Dermis microvascular lymphatic vessel endothelial cell (primary cell): Measurements from ENCODE around the gene COL13A1. TPM values are rescaled to one million over a fixed set of nuclear protein-coding genes. Genes with fewer than 3 reads are reported as not detected.

Source experiments
- DNase-seq, 2 donors: peaks; one replicate each; pipeline versions ENCODE4 v3.0.0 to v3.0.0-alpha.2; 2010; ENCODE audit warnings: low read depth in 2 of 2
- total RNA-seq: library from RNA; depleted of rRNA; stranded (reverse); fragments of >200 nt; gene quantifications from 2 replicates; pipeline ENCODE4 v1.2.1, GENCODE V29; 2014

COL13A1 gene
- total RNA-seq, 1 donor from 2014 or later = 4.7 TPM

DNA sequence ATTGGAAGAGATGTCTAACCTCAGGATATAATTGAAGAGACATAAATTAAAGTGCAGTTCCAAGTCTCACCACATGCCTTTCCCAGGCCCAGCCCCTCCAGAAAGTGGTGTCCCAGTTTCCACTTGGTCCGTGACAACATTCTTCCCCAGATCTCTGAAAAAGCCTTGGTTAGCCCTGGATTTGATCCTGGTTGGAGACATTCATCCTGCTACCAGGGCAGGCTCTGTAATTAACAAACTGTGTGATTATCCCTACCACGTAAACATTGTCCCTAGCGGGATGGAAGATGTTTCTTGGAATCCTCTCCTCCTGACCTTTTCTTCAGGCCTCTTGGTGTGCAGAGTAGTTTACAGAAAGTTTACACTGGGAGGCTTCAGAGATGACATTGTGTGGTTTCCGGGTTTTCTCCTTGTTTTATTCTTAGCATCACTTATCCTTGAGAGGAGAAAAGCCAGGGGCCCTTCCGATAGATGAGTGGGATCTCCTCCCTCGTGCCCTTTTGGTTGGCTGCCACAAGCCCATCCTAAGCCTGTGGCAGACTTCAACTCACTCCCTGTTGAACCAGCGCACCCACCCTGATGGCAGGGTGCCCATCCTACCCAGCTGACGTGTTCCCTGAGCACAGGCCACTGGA lies 83.8 kb downstream of the COL13A1 start:
- DNase-seq = no peak

DNA sequence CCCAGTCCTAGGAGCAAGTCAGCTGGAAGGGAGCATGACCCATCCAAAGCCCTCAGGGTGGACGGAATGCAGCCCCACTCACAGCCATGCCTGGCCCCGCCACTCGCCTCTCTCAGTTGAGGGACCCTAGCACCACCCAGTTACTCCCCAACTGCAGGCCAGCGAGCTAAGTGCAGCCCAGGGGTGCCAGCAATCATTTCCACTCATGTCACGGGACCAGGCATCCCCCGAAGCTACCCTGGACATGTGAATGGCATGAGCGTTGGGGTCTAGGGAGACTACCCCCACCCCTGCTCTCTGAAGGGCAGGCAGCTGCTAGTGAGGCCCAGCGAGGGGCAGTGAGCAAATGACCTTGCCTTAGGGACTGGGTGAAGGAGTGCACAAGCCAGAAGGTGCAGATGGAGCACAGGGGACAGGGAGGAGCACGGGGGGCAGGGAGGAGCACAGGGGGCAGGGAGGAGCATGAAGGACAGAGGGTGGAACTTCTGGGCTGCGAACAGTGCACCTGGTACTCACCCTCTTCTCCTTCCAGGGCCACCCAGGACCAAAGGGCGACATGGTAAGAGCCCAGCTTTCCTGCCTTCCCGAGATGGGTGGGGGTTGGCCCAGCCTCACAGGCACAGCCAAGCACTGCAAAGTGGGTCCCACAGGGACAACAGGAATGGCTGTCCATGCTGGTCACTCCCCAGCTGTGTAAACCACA lies 87.3 kb downstream of the COL13A1 start:
- DNase-seq = no peak

DNA sequence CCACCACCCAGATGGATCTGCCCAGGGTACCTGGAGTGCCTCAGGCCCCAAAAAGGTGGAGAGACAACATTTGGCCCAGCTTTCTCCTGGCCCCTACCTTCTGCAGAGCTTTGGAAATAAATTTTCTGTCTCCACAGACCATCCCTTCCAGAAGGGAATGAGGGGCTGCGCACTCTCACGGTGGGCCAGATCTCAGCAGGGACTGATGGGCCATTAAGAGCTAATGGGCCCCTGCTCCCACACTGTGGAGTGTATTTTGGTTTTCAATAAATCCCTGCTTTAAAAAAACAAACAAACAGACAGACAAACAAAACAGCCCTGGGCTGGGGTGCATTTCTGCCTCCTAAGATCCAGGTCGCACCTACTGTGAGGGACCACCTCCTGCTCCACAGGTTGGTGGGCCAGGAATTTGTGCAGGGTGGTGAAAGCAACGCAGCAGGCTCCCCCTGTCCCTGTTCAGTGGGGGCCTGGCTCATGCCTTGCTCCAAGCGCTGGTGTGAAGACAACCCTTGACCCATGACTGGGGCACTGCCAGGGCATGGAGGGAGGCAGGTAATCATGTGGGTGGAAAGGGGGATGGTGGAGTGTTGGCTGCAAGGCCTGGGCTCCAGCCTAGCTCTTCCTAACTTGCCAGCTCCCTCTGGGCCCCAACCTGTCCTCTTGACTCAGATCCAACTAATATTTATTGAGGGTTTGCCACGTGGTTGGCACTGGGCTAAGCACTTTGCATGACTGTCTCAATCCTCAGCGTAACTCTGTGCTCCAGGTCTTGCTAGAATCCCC lies 88.5 kb downstream of the COL13A1 start:
- DNase-seq = no peak

DNA sequence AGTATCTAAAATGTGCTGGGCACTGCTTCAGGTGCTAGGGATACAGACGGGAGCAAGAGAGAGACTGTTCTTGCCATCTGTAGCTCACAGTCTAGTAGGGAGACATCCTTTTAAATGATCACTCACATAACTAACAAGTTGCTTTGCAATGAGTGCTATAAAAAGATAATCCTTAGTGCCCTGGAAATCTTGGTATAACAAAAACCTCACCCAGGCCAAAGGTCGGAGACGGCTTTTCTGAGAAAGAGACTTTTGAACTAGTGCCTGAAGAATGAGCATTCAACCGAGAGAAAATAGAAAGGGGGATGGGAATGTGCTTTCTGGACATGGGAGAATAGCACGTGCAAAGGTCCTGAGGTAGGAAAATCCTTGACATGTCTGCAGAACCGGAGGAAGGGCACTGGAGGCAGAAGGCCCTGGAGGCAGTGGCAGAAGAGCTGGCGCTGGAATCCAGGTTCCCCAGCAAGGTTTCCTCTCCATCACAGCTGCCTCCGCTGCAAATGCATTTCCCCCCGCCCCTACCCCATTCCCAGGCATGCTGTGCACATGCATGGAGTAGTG lies 89.4 kb downstream of the COL13A1 start:
- no peak for DNase-seq

DNA sequence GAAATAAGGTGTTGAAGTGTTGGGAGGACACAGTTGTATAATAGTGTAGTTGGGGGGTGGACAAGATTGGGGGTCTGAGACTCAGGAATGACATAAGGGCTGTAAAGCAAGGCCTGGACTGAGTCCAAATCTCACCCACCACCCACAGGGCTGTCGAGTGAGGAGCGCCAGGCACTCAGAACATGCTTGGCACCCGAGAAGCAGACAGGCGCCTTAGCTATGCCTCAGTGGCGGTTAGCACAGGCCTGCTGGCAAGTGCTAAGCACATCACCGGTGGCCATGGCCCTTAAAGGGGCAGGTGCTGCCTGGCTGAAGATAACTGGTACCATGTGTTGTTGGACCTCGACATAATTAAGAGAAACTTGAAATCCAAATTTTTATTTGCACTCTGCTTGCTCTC lies 90.7 kb downstream of the COL13A1 start:
- no peak for DNase-seq

DNA sequence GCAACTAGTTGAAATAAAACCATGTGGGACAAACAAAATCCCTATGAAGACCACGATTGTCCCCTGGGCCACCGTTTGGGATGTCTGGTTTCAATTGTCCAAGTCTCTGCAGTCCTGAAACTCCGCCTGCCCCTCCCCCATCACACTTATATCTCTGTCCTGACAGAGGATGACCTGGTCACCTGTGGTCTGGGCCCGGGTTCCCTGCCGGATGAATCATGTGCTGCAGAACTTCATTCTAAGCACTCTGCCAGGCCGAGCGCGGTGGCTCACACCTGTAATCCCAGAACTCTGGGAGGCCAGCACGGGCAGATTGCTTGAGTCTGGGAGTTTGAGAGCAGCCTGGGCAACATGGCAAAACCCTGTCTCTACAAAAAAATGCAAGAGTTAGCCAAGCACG lies 91.1 kb downstream of the COL13A1 start:
- DNase-seq = no peak

DNA sequence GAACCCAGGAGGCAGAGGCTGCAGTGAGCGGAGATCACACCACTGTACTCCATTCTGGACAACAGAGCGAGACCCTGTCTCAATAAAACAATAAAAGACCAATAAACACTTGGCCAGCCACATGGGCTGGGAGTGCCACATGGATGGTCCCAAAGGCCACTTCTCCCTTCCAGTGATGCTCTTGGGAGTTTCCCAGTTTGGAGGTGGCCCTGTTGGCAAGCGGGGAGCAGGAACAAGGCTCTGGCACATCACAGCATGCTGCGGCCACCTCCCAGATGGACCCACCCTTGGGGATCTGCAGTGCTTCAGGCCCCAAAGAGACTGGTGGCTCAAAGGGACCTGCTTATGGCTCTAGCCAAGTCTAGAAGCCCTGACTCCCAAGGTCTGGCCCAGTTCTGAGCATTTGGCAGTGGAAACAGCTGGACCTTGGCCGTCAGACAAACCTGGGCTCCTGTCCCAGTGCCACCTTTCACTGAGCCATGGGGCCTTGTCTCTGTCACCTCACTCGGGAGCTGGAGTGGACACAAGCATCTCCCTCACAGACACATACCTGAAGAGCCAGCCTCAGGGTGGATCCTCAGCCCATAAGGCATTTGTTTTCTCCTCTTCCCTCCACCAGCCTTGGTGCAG lies 91.7 kb downstream of the COL13A1 start:
- no peak for DNase-seq

DNA sequence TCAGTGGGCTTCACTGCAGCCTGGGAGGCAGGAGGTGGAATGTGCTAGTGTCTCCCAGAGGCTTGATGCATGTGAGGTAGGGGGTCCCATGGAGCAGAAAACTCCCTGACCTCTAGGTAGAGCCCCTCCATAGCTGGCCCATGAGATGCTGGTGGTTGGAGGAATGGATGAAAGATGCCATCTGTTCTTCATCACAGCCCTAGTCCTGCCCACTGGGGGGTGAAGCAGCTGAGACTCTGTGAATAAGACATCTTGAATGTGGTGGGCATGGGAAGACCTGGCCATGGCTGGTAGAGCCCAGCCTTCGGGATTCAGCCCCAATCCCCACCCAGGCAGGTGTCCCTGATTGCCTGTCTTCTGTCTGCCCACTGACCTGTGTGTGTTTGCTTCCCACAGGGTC lies 92.5 kb downstream of the COL13A1 start:
- no peak for DNase-seq

DNA sequence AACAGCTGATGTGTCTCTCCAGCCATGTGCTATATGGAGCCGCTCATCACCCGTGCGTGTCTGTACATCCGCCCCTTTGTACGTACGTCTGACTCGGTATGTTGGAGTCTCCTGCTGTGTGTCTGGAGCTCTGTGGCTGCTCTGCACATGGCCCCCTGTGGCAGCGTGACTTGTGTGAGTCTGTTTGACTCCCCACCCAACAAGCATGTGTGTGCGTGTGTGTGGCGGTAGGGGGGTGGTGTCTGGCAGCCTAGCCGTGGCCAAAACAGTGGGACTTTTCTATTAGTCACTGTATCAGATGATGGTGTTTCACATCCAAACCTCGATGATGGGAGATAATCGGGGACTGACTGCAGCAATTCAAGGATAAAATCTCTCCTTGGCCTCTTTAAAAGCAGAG lies 94.1 kb downstream of the COL13A1 start:
- DNase-seq = no peak

DNA sequence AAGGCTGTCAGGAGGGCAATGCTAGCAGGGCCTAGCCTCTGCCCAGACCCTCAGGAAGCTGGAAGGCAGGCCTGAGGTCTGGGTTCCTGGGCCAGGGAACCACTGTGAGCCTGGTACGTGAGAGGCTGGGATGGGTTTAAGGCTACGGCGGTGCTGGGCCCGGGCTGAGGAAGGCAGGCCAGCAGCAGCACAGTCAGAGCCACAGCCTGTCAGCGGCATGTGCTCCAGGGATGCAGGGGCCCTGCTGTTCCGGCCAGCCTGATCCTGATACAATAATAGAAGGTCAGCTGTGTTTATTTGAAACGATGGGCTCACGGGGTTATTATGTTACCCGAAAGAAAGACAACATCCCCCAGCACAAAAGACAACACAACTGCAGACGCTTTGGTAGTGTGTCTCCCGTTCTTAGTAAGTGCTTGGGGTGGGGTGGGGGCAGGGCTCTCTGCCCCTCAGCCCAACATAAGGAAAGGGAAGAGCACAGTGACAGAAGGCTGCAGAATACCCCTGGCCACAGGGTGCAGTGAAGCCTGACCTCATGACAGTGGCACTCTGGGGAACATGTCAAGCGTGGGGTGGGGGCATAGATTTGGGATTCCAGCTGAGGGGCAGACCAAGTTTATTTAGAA lies 95.0 kb downstream of the COL13A1 start:
- DNase-seq = no peak

DNA sequence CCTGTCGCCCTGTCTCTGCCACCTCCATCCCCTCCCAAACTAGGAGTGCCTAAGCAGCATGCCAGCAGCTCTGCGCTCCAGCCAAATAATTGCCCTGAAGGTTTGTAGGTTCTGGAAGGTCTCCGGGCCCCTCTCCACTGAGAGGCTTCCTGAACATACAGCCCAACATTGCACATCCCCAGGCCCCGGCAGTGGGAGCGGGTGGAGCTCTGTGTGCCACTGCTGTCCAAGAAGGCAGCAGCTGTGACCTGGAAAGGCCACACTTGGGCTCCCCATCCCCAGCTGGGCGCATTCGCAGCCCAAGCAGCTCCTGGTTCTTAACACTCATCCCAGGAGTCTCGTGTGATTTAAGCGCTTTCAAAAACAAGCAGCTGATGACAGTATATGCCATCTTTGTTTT lies 95.7 kb downstream of the COL13A1 start:
- no peak for DNase-seq

DNA sequence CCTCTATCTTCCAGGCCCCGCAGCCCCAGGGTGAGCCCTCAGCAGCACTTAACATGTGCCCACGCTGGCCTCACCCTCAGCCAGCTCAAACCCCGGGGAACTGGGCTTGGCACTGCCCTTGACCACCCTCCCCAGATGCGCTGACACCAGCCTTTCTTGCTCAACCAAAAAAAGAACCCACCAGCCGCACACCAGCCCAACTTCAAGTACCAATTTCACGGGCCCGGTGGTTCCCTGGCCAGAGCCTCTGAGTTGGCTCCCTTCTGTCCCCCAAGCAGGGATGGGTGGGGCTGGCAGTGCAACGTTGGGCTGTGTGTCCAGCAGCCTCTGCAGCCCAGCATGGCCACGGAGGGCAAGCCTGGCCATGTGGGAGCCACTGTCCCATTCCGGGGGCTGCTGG lies 96.3 kb downstream of the COL13A1 start:
- DNase-seq = no peak

DNA sequence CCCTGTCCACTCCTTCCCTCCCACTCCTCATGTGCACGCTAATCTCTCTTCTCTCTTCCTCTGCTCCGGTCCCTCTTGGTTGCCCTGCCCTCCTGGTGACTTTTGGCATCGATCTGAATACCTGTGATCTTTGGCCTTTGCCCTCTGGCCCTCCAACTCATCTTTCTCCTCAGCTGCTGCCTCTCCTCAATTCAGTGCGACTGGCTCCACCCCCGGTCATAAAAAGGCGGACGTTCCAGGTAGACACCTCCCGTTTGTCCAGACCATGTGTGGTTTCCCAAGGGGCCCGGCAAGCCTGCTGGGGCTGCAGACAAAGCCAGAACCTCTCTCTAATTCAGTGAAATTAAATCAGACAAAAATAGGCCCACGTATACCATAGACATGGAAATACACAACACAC lies 96.8 kb downstream of the COL13A1 start:
- no peak for DNase-seq

DNA sequence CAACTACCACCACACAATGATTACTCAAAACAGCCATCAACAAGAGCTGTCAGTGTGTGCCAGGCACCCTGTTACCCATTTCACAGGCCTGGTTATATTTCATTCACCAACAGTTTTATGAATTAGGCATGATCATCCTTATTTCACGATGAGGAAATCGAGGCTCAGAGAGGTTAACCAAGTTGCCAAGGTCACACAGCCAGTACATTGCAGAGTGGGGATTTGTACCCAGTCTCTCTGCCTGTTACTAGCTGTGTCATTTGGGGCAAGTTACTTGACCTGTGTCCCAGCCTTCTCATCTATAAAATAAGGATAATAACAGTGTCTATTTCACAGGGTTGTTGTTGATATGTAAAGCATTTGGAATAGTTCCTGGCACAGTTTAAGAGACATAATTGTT lies 97.2 kb downstream of the COL13A1 start:
- DNase-seq = no peak

DNA sequence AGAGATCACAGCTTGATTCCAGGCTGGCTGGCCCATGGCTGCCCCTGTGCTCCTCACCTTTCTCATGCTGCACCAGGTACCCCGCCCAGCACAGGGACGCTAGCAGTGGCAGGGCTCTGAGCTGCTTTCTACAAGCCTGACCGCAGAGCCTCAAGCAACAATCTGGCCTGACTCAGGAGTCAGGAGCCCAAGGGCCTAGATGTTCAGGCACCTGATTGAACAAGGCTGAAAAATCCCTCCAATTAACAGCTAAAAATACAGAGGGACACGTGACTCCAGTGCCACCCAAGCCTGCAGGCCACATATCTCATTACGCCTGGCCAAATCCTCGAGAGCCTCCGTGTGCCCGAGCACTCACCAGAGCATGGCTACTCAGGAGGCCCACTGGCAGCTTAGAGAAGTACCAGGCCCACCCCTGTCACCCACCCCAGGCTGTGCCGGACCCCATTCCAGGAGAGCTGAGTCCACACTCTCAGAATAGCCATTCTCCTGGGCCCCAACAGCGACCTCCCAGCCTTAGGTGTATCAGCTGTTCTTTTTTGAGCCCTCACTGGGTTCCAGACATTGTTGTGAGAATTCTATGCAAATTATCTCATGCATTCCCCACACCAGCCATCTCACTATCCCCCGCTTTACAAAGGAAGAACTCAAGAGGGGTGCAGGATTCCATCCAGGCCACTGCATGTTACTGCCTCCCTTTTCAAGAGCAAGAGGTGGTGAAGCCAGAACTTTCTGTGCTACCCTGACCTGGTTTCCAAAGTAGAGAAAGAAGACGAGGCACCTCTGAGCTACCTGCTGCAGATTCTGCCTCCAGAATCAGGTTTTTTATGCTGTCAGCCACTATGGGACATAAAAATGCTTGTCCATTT lies 98.3 kb downstream of the COL13A1 start:
- DNase-seq = no peak

DNA sequence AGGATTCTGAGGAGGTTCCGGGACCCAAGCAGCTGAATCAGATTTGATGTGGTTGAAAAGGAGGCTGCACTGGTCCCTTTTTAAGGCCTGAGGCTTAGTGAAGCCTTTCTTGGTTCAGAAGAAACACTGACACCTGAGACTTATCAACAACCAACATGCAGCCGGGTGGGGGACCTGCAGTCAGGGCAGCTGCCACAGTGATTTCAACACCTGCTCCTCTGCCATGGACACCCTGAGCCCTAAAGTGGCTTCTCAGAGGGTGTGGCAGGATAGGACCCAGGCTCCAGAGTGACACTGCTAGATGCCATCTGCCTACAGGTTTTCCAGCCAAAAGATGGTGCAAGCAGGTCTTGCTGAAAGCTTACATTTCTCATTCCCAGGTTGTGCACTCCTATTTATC lies 99.3 kb downstream of the COL13A1 start:
- no peak for DNase-seq

DNA sequence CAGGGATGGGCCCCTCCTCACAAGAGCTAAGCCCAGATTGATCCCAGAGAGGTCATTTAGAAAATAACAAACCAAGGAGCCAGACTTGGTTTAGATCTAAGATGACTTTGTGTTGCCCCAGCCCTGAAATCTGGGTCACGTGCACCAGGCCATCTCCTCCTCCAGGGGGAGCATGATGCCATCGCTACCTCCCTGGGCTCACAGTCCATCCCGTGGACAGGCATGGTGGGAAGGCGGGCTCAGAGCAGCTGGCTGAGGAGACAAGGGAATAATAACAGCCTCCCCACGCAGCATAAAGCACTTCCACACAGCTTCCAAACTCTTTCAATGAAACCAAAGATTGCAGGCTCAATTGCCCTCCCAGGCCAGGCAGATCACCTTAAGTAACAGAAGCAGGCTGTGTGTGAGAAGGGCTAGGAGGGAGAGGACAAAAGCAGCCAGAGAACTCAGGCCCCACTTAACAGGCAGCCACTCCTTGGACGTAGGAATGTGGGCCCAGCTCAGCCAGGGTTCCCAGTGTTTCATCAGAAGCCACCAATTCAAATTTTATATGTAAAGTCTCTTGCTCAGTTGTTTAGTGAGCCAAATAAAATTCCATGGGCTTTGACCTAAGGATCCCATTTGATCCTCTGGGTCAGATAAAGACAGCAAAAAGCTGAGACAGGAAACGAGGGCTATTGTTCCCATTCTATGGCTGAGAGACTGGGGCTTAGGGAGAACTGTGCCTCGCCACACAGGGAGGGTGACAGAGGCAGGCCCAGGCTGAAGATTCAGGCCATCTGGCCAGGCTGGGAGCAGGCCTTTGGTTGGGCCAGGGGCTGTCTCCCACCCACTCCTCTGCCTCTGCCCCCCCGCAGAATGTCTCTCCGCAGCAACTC lies 100.2 kb downstream of the COL13A1 start:
- DNase-seq = peak; percentile 15 to 63

DNA sequence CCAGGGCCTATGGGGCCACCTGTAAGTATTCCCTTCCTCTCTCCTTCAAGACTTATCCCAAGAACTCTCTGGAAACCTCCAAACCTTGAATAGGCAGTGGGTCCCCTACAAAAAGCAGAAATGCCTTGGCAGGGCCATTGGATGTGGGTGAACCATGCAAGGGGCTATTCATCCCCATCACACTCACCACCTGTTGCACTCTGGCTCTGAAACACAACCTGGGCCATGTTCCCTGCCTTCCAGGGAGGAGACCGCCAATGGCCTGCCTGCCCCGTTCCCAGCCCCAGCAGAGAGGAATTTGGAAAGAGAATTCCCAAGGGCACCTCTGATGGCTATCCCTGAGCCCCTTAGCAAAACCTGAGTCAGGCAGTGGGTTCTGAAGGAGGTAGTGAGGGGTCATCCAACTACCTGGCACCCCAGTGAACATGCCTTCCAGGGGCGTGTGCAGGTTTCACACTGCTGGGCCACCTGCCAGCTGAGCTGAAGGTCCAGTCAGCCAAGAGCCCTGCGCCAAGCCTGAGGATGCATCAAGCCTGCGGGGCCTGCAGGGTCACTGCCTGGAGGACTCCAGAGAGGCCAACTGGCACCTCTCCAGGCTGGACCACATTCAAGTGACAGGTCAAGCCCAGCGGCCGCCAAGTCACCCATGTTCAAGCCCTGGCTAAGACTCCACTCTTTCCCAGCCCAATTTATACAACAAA lies 101.3 kb downstream of the COL13A1 start:
- no peak for DNase-seq

DNA sequence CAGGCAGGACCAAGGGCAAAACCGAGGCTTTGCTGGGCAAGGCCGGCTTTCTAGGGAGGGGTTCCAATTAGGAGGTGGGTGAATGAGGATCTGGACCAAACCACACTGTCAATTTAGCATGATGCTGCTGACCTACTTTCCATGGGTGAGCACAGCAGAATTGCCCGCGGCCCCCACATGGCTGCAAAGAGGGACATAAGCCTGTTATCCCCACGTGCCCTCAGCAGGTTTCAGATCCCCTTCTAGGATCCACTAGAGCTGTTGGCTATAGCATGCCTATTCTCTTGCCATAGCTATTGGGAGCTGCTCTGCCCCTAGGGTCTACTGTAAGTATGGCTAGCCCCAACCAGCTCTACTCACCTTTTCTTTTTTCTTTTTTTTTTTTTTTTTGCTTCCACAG lies 102.8 kb downstream of the COL13A1 start:
- no peak for DNase-seq
